ENCODE data around the gene FOXL1.
A peak's percentile ranks its signal among the peaks of the same experiment; 100 is the strongest.
"Not testable (repeated sequence)": the region's sequence is repeated elsewhere in the genome, so short reads cannot be mapped to it uniquely, and the experiment has no call there.

FOXL1 gene

DNA sequence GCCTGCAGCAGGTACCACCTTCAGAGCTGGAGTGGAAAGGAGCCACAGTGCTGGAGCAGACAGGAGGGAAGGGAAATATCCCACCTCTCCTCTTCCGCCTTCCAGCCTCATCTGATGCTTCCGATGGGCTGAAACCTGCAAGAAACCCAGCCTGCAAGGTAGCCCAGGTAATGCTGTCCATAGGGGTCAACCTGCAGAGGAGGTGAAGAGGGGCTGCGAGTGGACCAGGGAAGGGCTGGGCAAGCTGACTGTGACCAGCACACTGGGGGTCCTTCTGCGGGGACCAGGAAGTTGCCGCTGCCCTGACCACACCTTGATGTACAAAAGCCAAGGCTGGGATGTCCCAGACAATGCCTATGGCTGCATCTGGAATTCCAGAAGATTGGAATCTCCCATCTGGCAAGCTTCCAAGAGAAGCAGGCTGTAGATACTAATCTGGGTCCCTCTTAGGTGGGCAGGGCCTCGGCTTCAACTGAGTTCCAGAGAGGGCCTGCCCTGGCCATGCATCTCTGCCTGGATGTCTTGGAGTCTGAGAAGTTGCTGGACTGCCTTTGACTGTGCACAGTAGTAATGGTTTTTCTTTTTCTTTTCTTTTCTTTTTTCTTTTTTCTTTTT, 5.8 kb downstream of the FOXL1 start:
- no peak overlapping the region for H3K4me3 ChIP-seq
- peak overlapping the region; percentile 86 to 98 for H3K27ac ChIP-seq
- no peak for DNase-seq (ENCODE audit: low spot score)
- TF ChIP-seq CTCF (IDR thresholded peaks at IDR 0.05) = no peak

DNA sequence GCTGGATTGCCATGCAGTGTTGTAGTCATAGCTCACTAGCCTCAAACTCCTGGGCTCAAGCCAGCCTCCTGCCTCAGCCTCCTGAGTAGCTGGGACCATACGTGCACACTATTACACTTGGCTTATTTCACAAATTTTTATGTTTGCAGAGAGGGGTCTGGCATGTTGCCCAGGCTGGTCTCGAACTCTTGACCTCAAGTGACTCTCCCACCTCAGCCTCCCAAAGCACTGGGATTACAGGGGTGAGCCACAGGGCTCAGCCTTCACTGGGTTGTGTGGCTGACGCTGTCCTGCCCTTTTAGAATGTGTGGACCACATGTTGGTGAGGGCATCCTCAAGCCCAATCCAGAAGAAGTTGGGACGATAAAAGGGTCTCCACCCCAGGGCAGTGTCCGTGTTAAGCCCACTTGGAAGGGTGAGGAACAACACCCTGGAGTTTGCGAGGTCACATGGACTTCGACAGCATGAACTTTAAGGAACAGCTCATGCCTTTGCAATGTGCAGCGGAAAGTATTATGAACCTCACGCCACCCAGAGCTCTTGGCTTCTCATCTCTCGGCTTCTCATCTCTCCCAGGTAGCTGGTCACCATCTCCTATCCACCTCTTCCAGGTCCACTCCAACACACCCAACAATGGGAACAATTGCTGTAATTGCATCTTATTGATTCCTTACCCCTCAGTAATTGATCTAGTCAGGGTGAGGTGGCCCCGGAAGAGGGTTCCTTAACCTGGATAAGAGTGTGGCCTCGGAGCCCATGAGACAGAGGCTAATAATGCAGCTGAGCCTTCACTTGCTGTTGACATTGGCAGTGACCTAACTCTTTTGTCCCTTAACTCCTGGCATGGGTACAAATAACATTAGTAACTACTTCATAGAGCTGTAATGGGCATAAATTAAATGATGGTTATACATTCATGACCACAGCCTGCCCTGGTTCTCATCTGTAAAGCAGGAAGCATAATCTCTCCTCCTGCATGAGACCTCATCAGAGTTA, 6.7 kb downstream of the FOXL1 start:
- peak overlapping the region; percentile 23 for H3K4me3 ChIP-seq
- DNase-seq (ENCODE audit: low spot score) = no peak
- H3K27ac ChIP-seq = peak overlapping the region; percentile 86 to 98

DNA sequence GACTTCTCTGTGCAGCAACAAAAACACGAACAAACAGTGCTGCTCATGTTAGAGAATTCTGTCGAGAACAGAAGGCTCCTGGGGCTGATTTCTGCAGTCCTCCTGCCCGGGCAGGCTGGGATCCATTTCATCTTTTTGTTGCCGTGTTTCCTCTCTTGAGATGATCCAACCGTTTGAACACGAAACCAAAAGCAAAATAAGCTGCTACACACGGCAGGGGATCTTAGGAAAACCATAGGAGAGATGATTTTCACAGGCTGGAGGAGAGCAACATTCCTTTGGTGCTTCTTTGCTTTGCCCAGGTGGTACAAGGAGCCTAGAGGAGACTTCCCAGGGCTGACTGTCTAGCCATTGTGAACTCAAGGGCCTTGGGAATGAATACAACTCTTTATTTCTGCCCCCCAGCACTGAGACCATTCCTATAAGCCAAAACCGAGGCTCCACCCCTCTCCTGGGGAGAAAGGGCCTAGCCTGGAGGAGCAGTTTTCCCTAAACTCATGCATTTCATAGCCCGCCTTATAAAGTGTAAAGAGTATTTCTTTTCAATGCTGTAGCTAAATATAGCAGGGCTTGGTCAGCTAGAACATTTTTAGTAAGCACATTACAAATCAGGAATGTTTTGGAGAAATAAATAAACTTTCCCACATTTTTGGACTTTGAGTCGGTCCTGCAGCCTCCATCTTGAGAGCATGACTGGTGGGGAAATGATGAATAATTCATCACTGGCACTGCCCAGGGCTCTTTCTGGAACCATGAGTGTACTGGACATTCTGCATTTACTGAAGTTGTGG, 7.7 kb downstream of the FOXL1 start:
- Histone ChIP-seq H3K27ac (peak overlapping the region; percentile 86 to 98), H3K4me3 (peak overlapping the region; percentile 33)
- TF ChIP-seq CTCF (IDR thresholded peaks at IDR 0.05) = no peak
- DNase-seq (ENCODE audit: low spot score) = no peak

More for the DNA sequence above, 6.7 kb downstream of the FOXL1 start:
- no peak for TF ChIP-seq CTCF (IDR thresholded peaks at IDR 0.05)

GRCh38 chr16:86587487-86587886, 9.1 kb downstream of the FOXL1 start:
- H3K4me3 ChIP-seq = no peak overlapping the region
- peak overlapping the region; percentile 86 to 98 for H3K27ac ChIP-seq
- TF ChIP-seq CTCF (IDR thresholded peaks at IDR 0.05) = no peak
- DNase-seq (ENCODE audit: low spot score) = no peak

DNA sequence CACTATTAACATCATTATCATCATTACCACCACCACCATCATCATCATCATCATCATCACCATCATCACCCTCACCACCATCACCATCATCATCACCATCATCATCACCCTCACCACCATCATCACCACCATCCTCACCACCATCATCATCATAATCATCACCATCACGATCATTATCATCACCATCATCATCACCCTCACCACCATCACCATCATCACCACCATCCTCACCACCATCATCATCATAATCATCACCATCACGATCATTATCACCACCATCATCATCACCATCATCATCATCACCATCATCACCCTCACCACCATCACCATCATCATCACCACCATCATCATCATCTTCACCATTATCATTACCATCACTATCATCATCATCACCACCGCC, 9.6 kb downstream of the FOXL1 start:
- H3K27ac ChIP-seq = peak overlapping the region; percentile 86 to 98
- H3K4me3 ChIP-seq; DNase-seq (ENCODE audit: low spot score): not testable (repeated sequence)

- no peak for DNase-seq (ENCODE audit: low spot score)
- TF ChIP-seq CTCF (IDR thresholded peaks at IDR 0.05) = no peak
- Histone ChIP-seq H3K4me3 (no peak overlapping the region), H3K27ac (peak overlapping the region; percentile 21 to 86)
Measured at GRCh38 chr16:86590501-86591144, 12.3 kb downstream of the FOXL1 start.

All from coronary artery (tissue), 2 donors.